Thyroid gland (tissue), 4 donors: ENCODE measurements around the gene RPRD1B.

Experiments
- POLR2A ChIP-seq, 2 donors: fragments of 450-650 bp; IDR thresholded peaks; one replicate each; pipeline ENCODE4 v1.6.1; 2017; ENCODE audit warnings: antibody characterized with exemption in 2 of 2, mild to moderate bottlenecking in 2 of 2, moderate library complexity in 1 of 2
- TF ChIP-seq, protein P1 (sequence below), 6 experiments: fragments of 200-600 bp in 3 of 6; fragments of 450-650 bp in 3 of 6; sonication (generic) in 3 of 6; IDR thresholded peaks; one replicate each; pipeline ENCODE4 v1.5.1; 2016 to 2019; ENCODE audit warnings: antibody characterized with exemption in 6 of 6, mild to moderate bottlenecking in 2 of 6, inconsistent platforms in 1 of 6, moderate library complexity in 1 of 6

DNA sequence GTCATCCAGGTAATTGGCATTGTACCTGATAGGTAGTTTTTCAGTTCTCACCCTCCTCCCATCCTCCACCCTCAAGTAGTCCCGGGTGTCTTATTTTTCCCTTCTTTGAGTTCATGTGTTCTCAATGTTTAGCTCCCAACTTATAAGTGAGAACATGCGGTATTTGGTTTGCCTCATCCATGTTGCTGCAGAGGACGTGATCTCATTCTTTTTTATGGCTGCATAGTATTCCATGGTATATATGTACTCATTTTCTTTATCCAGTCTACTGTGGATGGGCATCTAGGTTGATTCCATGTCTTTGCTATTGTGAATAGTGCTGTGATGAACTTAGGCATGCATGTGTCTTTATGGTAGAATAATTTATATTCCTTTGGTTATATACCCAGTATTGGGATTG is 45.8 kb downstream of the RPRD1B start:
- TF ChIP-seq POLR2A (IDR thresholded peaks at IDR 0.05) = no peak
- TF ChIP-seq, protein P1, sequence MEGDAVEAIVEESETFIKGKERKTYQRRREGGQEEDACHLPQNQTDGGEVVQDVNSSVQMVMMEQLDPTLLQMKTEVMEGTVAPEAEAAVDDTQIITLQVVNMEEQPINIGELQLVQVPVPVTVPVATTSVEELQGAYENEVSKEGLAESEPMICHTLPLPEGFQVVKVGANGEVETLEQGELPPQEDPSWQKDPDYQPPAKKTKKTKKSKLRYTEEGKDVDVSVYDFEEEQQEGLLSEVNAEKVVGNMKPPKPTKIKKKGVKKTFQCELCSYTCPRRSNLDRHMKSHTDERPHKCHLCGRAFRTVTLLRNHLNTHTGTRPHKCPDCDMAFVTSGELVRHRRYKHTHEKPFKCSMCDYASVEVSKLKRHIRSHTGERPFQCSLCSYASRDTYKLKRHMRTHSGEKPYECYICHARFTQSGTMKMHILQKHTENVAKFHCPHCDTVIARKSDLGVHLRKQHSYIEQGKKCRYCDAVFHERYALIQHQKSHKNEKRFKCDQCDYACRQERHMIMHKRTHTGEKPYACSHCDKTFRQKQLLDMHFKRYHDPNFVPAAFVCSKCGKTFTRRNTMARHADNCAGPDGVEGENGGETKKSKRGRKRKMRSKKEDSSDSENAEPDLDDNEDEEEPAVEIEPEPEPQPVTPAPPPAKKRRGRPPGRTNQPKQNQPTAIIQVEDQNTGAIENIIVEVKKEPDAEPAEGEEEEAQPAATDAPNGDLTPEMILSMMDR (IDR thresholded peaks at IDR 0.05) = no peak
